Large intestine (tissue), 3 donors: ENCODE results near the gene BAG1. TPM values are rescaled to one million over a fixed set of nuclear protein-coding genes. Genes with fewer than 3 reads are reported as not detected.

Experiments
- DNase-seq, 2 donors: peaks; one replicate each; pipeline versions ENCODE4 v3.0.0 to v3.0.0-alpha.2; 2013
- H3K27ac ChIP-seq: one replicate; pipeline ENCODE4 v1.5.1; 2013; ENCODE audit warnings: low read length
- H3K27me3 ChIP-seq: 2 replicates; pipeline ENCODE4 v1.6.1; 2013; ENCODE audit warnings: low read length; ENCODE audit not compliant: control insufficient read depth, insufficient read depth
- H3K36me3 ChIP-seq: 2 replicates; pipeline ENCODE4 v1.6.1; 2013; ENCODE audit warnings: low read length; ENCODE audit not compliant: control insufficient read depth, insufficient read depth
- H3K4me1 ChIP-seq: one replicate; pipeline ENCODE4 v1.6.1; 2013; ENCODE audit warnings: low read length; ENCODE audit not compliant: control insufficient read depth, insufficient read depth
- H3K4me3 ChIP-seq: one replicate; pipeline ENCODE4 v1.5.1; 2013; ENCODE audit warnings: low read length
- H3K9me3 ChIP-seq: one replicate; pipeline ENCODE4 v1.6.1; 2013; ENCODE audit warnings: mild to moderate bottlenecking, low read depth, low read length, moderate library complexity; ENCODE audit not compliant: control insufficient read depth
- WGBS: methylation state at CpG from one replicate; pipeline ENCODE4 v1.1.5; 2013; ENCODE audit warnings: low lambda C conversion rate; ENCODE audit not compliant: insufficient coverage; 5-methylcytosine and 5-hydroxymethylcytosine counted together
- polyA plus RNA-seq: library from polyadenylated mRNA; unstranded; fragments of 120-200 nt; gene quantifications from one replicate; pipeline ENCODE4 v1.2.1, GENCODE V29; 2013

Gene BAG1
- polyA plus RNA-seq, 1 donor = 72.9 TPM

- Histone ChIP-seq H3K4me3 (no peak overlapping the region), H3K27me3 (no peaks in the 10 kb centered on the region), H3K9me3 (no peaks in the 10 kb centered on the region), H3K36me3 (peaks cover 50% of the 10 kb centered on the region), H3K4me1 (peaks cover 76% of the 10 kb centered on the region), H3K27ac (no peak overlapping the region)
- DNase-seq = no peak
- no CpG with 5 or more reads among the region's 2 CpGs for WGBS
Measured at GRCh38 chr9:33295571-33295970, 31.1 kb upstream of the BAG1 start.

DNA sequence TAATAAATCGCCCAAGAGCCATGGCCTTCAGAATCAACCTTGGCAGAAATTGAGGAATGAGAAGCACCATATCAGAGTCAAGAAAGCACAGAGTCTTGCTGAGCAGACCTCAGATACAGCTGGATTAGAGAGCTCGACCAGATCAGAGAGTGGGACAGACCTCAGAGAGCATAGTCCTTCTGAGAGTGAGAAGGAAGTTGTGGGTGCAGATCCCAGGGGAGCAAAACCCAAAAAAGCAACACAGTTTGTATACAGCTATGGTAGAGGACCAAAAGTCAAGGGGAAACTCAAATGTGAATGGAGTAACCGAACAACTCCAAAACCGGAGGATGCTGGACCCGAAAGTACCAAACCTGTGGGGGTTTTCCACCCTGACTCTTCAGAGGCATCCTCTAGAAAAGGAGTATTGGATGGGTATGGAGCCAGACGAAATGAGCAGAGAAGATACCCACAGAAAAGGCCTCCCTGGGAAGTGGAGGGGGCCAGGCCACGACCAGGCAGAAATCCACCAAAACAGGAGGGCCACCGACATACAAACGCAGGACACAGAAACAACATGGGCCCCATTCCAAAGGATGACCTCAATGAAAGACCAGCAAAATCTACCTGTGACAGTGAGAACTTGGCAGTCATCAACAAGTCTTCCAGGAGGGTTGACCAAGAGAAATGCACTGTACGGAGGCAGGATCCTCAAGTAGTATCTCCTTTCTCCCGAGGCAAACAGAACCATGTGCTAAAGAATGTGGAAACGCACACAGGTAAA lies 30.3 kb upstream of the BAG1 start:
- WGBS = 100% methylated on average over 1 of the region's 12 CpGs
- peak overlapping the region; percentile 79 for H3K27ac ChIP-seq

DNA sequence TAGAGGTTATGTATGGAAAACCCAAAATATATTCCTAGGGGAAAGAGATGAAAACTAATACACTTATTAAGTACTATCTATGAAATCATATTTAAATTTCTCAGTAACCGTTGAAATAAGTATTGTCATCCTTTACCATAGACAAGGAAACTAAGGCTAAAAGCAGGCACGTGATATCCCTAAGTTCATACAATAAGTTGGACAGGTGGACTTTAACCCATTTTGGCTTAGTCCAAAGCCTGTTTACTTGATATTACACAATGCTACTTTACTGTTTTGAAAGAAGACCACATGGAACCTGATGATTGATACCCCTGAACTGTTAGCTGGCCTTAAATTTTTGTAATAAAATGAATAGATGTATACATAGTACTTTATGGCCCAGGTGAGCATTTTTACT lies 29.3 kb upstream of the BAG1 start:
- Histone ChIP-seq H3K4me1 (peaks cover 69% of the 10 kb centered on the region), H3K27me3 (no peaks in the 10 kb centered on the region), H3K9me3 (no peaks in the 10 kb centered on the region), H3K27ac (peak overlapping the region; percentile 79), H3K36me3 (peaks cover 40% of the 10 kb centered on the region), H3K4me3 (no peak overlapping the region)
- DNase-seq = peak; percentile 60 to 86
- 57% methylated on average over 1 of the region's 2 CpGs for WGBS

More for the DNA sequence above, 30.3 kb upstream of the BAG1 start:
- H3K27me3 ChIP-seq = no peaks in the 10 kb centered on the region
- H3K4me1 ChIP-seq = peaks cover 74% of the 10 kb centered on the region
- H3K4me3 ChIP-seq = no peak overlapping the region
- DNase-seq = no peak
- no peaks in the 10 kb centered on the region for H3K9me3 ChIP-seq
- peaks cover 47% of the 10 kb centered on the region for H3K36me3 ChIP-seq

- no peak overlapping the region for H3K27ac ChIP-seq
- H3K27me3 ChIP-seq = no peaks in the 10 kb centered on the region
- no peaks in the 10 kb centered on the region for H3K9me3 ChIP-seq
- WGBS = 83% methylated on average over 1 of the region's 5 CpGs
- peaks cover 27% of the 10 kb centered on the region for H3K36me3 ChIP-seq
- H3K4me1 ChIP-seq = peaks cover 54% of the 10 kb centered on the region
- DNase-seq = no peak
- no peak overlapping the region for H3K4me3 ChIP-seq
Measured at GRCh38 chr9:33291901-33292300, 27.4 kb upstream of the BAG1 start.

DNA sequence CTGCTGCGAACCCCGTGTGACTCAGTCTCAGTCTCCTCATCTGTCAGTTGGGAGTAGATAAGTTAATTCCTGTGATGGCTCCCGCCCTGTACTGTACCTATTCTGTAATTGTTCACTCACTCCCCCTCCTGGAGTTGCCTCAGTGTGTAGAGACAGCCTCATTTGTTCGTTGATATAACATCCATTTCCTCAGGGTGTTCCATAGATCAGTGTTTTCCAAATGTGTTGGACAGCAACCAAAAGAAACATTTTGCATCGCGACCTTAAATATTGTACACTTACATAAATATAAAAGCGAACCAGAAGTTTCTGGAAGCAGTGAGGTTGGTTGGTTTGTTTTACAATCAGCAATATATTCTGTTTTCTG lies 26.5 kb upstream of the BAG1 start:
- no peaks in the 10 kb centered on the region for H3K27me3 ChIP-seq
- WGBS = no CpG with 5 or more reads among the region's 7 CpGs
- H3K4me1 ChIP-seq = peaks cover 48% of the 10 kb centered on the region
- peak overlapping the region; percentile 93 for H3K27ac ChIP-seq
- H3K4me3 ChIP-seq = peak overlapping the region; percentile 80
- H3K9me3 ChIP-seq = no peaks in the 10 kb centered on the region
- no peak for DNase-seq
- peaks cover 21% of the 10 kb centered on the region for H3K36me3 ChIP-seq

GRCh38 chr9:33290247-33291030 lies 25.9 kb upstream of the BAG1 start, which contains the start of gene NFX1:
Gene NFX1 (plus strand): TSS chr9:33290516. CDS start chr9:33290573, 57 bp downstream.
- Histone ChIP-seq H3K4me3 (peak within 1 kb of the TSS; percentile 80), H3K27me3 (no peaks in the 10 kb centered on the region), H3K9me3 (no peaks in the 10 kb centered on the region), H3K27ac (peak within 1 kb of the TSS; percentile 93), H3K4me1 (peaks cover 48% of the 10 kb centered on the region), H3K36me3 (peaks cover 20% of the 10 kb centered on the region)
- DNase-seq = peak; percentile 99 to 100
- no CpG with 5 or more reads among the region's 63 CpGs for WGBS

- no peaks in the 10 kb centered on the region for H3K27me3 ChIP-seq
- WGBS = 20% methylated on average over 1 of the region's 14 CpGs
- H3K9me3 ChIP-seq = no peaks in the 10 kb centered on the region
- no peak for DNase-seq
- peak overlapping the region; percentile 80 for H3K4me3 ChIP-seq
- H3K36me3 ChIP-seq = peaks cover 16% of the 10 kb centered on the region
- peaks cover 45% of the 10 kb centered on the region for H3K4me1 ChIP-seq
- peak overlapping the region; percentile 93 for H3K27ac ChIP-seq
Measured at GRCh38 chr9:33289936-33290246, 25.4 kb upstream of the BAG1 start.

GRCh38 chr9:33289496-33289895 lies 25.0 kb upstream of the BAG1 start:
- peak overlapping the region; percentile 80 for H3K4me3 ChIP-seq
- peak overlapping the region; percentile 93 for H3K27ac ChIP-seq
- H3K4me1 ChIP-seq = peaks cover 41% of the 10 kb centered on the region
- no peaks in the 10 kb centered on the region for H3K9me3 ChIP-seq
- no peaks in the 10 kb centered on the region for H3K27me3 ChIP-seq
- WGBS = no CpG with 5 or more reads among the region's 12 CpGs
- peaks cover 12% of the 10 kb centered on the region for H3K36me3 ChIP-seq
- DNase-seq = peak in 1 of 2 donors; percentile 36

DNA sequence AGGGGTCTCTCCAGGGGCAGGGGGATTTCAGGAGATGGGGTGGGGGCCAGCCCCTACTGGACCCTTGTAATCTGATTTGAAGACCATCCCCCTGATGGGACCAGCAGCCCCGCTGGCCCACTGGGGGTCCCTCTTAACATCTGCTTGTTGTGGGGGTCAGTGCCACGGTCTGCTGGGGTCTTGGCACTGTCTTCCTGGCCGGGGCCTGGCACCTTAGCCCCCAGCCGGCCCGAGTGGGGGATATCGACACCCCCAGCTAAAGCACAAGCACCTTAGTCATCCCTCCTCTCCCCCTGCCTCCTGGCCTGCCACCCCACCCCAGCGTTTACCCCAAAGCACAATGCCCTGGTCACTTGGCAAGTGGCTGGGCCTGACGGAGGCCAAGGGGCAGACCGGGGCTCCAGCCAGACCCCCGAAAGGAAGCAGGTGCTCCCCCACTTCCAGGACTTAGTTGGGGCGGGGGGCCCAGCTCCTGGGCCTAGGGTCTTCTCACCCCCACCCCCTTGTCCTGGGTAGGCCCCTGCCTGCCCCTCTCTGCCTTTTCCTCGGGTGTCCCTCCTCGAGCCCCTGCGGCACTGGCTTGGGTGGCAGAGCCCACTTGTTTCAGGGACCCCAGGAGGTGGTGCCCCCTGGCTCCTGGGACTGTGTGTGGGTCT lies 24.4 kb upstream of the BAG1 start:
- H3K4me1 ChIP-seq = peaks cover 37% of the 10 kb centered on the region
- H3K27ac ChIP-seq = peak overlapping the region; percentile 93
- H3K27me3 ChIP-seq = no peaks in the 10 kb centered on the region
- peaks cover 12% of the 10 kb centered on the region for H3K36me3 ChIP-seq
- H3K4me3 ChIP-seq = peak overlapping the region; percentile 80
- no peaks in the 10 kb centered on the region for H3K9me3 ChIP-seq
- WGBS = no CpG with 5 or more reads among the region's 14 CpGs
- DNase-seq = no peak

GRCh38 chr9:33288235-33288634 lies 23.7 kb upstream of the BAG1 start:
- H3K4me1 ChIP-seq = peaks cover 32% of the 10 kb centered on the region
- peaks cover 13% of the 10 kb centered on the region for H3K36me3 ChIP-seq
- no peak for DNase-seq
- no peak overlapping the region for H3K27ac ChIP-seq
- WGBS = no CpG with 5 or more reads among the region's 4 CpGs
- H3K4me3 ChIP-seq = no peak overlapping the region
- H3K9me3 ChIP-seq = no peaks in the 10 kb centered on the region
- H3K27me3 ChIP-seq = no peaks in the 10 kb centered on the region
